Thyroid gland (tissue), 4 donors: ENCODE data around the gene GKN2. TPM values are rescaled to one million over a fixed set of nuclear protein-coding genes. Genes with fewer than 3 reads are reported as not detected.
"Not testable (repeated sequence)": the region's sequence is repeated elsewhere in the genome, so short reads cannot be mapped to it uniquely, and the experiment has no call there.

Experiments
- DNase-seq, 2 donors: peaks; one replicate each; pipeline ENCODE4 v3.0.0-alpha.2; 2019
- H3K27ac ChIP-seq, 3 donors: fragments of 200-600 bp; sonication (generic); 1 replicate in 2 of 3; 2 replicates in 1 of 3; pipeline ENCODE4 v1.5.1; 2016 to 2019; ENCODE audit warnings: mild to moderate bottlenecking in 1 of 3, moderate library complexity in 1 of 3
- H3K27me3 ChIP-seq: fragments of 200-600 bp; sonication (generic); one replicate; pipeline ENCODE4 v1.5.1; 2019
- H3K36me3 ChIP-seq, 2 donors: fragments of 200-600 bp; sonication (generic); one replicate each; pipeline ENCODE4 v1.5.1; 2016 to 2019
- H3K4me1 ChIP-seq, 2 donors: fragments of 200-600 bp; sonication (generic); one replicate each; pipeline ENCODE4 v1.5.1; 2017 to 2019
- H3K4me3 ChIP-seq, 3 donors: fragments of 200-600 bp; sonication (generic); replicated peaks in 1 of 3; 1 replicate in 2 of 3; 2 replicates in 1 of 3; pipeline ENCODE4 v1.5.1; 2016; ENCODE audit warnings: mild to moderate bottlenecking in 1 of 3
- H3K9me3 ChIP-seq: fragments of 200-600 bp; sonication (generic); one replicate; pipeline ENCODE4 v1.5.1; 2017
- POLR2A ChIP-seq, 2 donors: fragments of 450-650 bp; IDR thresholded peaks; one replicate each; pipeline ENCODE4 v1.6.1; 2017; ENCODE audit warnings: antibody characterized with exemption in 2 of 2, mild to moderate bottlenecking in 2 of 2, moderate library complexity in 1 of 2
- WGBS, 2 donors: methylation state at CpG; one replicate each; pipeline ENCODE4 v1.1.5; 2017; 5-methylcytosine and 5-hydroxymethylcytosine counted together
- intact Hi-C: fragments of 100-400 bp; cut with DNase I; formaldehyde crosslinking; loops from one replicate; pipeline ENCODE4 v1.15.1; 2023
- total RNA-seq, 4 donors: library from RNA; depleted of rRNA; stranded (reverse); fragments of >200 nt; gene quantifications; one replicate each; pipeline ENCODE4 v1.2.3, GENCODE V29; 2016
- TF ChIP-seq, protein P1 (sequence below), 6 experiments: fragments of 200-600 bp in 3 of 6; fragments of 450-650 bp in 3 of 6; sonication (generic) in 3 of 6; IDR thresholded peaks; one replicate each; pipeline ENCODE4 v1.5.1; 2016 to 2019; ENCODE audit warnings: antibody characterized with exemption in 6 of 6, mild to moderate bottlenecking in 2 of 6, inconsistent platforms in 1 of 6, moderate library complexity in 1 of 6

The GKN2 gene
- total RNA-seq, 4 donors from 2014 or later: not detected

DNA sequence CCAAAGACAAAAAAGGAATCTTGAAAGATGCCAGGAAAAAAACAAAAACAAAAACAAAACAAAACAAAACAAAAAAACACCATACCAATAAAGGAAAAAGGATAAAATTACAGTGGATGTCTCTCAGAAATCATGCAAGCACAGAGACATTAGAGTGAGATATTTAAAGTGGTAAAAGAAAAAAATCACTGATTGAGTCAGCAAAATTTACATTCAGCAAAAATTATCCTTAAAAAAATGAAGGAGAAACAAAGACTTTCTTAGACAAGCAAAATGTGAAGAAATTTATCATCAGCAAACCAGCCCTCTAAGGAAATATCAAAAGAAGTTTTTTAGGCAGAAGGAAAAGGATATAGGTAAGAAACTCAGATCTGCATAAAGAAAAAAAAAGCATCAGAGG, 11.6 kb upstream of the GKN2 start:
- DNase-seq: no peak
- intact Hi-C loops: no loop called here
- H3K36me3 ChIP-seq: no peaks in the 10 kb centered on the region
- H3K4me3 ChIP-seq: no peak overlapping the region
- TF ChIP-seq POLR2A (IDR thresholded peaks at IDR 0.05): no peak
- TF ChIP-seq, protein P1, sequence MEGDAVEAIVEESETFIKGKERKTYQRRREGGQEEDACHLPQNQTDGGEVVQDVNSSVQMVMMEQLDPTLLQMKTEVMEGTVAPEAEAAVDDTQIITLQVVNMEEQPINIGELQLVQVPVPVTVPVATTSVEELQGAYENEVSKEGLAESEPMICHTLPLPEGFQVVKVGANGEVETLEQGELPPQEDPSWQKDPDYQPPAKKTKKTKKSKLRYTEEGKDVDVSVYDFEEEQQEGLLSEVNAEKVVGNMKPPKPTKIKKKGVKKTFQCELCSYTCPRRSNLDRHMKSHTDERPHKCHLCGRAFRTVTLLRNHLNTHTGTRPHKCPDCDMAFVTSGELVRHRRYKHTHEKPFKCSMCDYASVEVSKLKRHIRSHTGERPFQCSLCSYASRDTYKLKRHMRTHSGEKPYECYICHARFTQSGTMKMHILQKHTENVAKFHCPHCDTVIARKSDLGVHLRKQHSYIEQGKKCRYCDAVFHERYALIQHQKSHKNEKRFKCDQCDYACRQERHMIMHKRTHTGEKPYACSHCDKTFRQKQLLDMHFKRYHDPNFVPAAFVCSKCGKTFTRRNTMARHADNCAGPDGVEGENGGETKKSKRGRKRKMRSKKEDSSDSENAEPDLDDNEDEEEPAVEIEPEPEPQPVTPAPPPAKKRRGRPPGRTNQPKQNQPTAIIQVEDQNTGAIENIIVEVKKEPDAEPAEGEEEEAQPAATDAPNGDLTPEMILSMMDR (IDR thresholded peaks at IDR 0.05): no peak
- H3K9me3 ChIP-seq: no peaks in the 10 kb centered on the region
- no peaks in the 10 kb centered on the region for H3K4me1 ChIP-seq
- no peaks in the 10 kb centered on the region for H3K27me3 ChIP-seq
- no peak overlapping the region for H3K27ac ChIP-seq

DNA sequence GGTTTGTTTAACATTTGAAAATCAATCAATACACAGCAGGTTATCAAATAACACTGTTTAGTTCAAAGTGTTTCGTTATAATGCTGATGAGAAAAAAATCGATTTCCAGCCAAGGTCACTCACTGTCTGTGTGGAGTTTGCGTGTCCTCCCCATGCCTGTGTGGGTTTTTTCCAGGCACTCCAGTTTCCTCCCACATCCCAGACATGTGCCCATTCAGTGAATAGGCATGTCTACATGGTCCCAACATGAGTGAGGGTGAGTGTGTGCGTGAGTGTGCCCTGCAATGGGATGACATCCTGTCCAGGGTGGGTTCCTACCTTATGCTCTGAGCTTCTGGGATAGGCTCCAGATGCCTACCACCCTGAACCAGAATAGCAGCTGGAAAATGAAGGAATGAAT, 8.7 kb upstream of the GKN2 start:
- intact Hi-C loops: no loop called here

DNA sequence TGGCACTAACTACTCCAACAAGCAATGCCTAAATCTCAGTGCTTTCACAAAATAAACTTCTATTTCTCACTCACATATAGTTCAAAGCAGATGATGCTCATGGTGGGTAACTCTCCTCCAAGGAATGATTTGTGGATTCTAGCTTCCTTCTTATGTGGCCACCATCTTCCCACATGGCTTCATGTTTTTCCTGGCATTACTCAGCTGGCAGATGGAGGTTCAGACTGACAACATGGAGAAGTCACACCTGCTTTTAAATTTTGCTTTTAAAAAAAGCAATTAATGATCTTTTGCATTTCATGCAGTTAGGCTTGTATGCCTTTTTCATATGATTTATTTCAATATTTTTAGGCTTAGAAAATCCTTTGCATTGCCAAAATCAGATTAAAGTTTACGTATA, 6.3 kb upstream of the GKN2 start:
- TF ChIP-seq, protein P1 (IDR thresholded peaks at IDR 0.05): no peak
- no peak for TF ChIP-seq POLR2A (IDR thresholded peaks at IDR 0.05)
- intact Hi-C loops: no loop called here
- no peaks in the 10 kb centered on the region for H3K36me3 ChIP-seq
- no peak overlapping the region for H3K27ac ChIP-seq
- DNase-seq: no peak
- H3K27me3 ChIP-seq: no peaks in the 10 kb centered on the region
- no peak overlapping the region for H3K4me3 ChIP-seq
- WGBS, 2 donors: 97 to 100% methylated on average over 1 of the region's 1 CpG
- H3K4me1 ChIP-seq: no peaks in the 10 kb centered on the region
- no peaks in the 10 kb centered on the region for H3K9me3 ChIP-seq

More for the DNA sequence above, 8.7 kb upstream of the GKN2 start:
- Histone ChIP-seq H3K27ac (no peak overlapping the region), H3K4me1 (no peaks in the 10 kb centered on the region), H3K36me3 (no peaks in the 10 kb centered on the region), H3K27me3 (no peaks in the 10 kb centered on the region), H3K4me3 (no peak overlapping the region), H3K9me3 (no peaks in the 10 kb centered on the region)
- no peak for TF ChIP-seq POLR2A (IDR thresholded peaks at IDR 0.05)
- TF ChIP-seq, protein P1 (IDR thresholded peaks at IDR 0.05): no peak
- no peak for DNase-seq
- 93 to 95% methylated on average over 4 of the region's 4 CpGs for WGBS, 2 donors

DNA sequence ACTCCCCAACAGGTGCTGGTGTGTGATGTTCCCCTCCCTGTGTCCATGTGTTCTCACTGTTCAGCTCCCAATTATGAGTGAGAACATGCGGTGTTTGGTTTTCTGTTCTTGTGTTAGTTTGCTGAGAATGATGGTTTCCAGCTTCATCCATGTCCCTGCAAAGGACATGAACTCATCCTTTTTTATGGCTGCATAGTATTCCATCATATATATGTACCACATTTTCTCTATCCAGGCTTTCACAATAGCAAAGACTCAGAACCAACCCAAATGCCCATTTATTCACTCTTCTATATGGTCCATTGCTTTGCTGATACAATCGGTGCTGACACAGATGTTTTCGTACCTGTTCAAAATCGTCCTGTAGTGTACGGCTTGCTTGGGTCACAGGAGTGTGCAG, 2.7 kb upstream of the GKN2 start:
- H3K36me3 ChIP-seq, H3K27ac ChIP-seq, H3K4me3 ChIP-seq, intact Hi-C loops, H3K9me3 ChIP-seq, DNase-seq, H3K27me3 ChIP-seq, H3K4me1 ChIP-seq: not testable (repeated sequence)
- WGBS, 2 donors: 90 to 96% methylated on average over 5 of the region's 5 CpGs

DNA sequence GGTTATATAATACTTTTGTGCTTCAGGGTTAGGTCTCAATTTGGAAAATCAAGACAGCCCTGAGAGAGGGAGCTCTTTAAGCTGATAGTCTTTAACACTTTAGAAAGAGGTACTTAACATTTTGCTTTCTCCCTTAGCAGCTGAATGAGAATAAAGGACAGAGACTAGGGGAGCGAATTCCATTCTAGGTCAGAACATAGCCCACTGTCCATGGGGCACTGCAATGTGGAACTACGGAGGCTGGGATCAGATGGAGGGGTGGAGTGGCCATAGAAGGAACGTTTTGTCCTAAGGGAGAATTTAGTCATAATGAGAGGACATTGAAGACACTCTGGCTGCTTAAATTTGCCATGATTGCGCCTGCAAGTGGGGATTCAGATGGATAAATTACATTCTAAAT, 794 bp downstream of the GKN2 start:
- H3K9me3 ChIP-seq: no peaks in the 10 kb centered on the region
- no peaks in the 10 kb centered on the region for H3K36me3 ChIP-seq
- no peaks in the 10 kb centered on the region for H3K4me1 ChIP-seq
- no peak overlapping the region for H3K4me3 ChIP-seq
- H3K27me3 ChIP-seq: no peaks in the 10 kb centered on the region
- 83 to 92% methylated on average over 4 of the region's 4 CpGs for WGBS, 2 donors
- DNase-seq: no peak
- intact Hi-C loops: no loop called here
- no peak for TF ChIP-seq POLR2A (IDR thresholded peaks at IDR 0.05)
- TF ChIP-seq, protein P1 (IDR thresholded peaks at IDR 0.05): no peak
- H3K27ac ChIP-seq: no peak overlapping the region

DNA sequence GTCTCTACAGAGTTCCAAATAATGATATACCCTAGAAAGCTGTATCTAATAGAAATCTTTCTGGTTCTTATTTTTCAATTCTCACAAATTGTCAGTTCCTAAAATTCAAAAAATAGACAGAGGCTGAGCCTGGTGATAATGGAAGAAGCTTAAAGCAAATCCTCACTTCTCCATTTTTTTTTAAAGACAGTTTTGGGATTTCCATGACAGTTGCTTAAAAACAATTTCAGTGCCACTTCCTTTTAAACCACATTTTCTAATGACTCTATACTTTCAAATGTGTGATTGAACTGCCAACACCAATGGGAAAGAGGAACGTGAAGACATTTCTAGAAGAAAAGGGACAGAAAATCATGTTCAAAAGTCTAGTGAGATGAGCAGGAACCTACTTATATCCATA, 4.0 kb downstream of the GKN2 start:
- Histone ChIP-seq H3K9me3 (no peaks in the 10 kb centered on the region), H3K27ac (no peak overlapping the region), H3K4me1 (peaks cover 10% of the 10 kb centered on the region in 2 donors), H3K4me3 (no peak overlapping the region), H3K36me3 (no peaks in the 10 kb centered on the region), H3K27me3 (no peaks in the 10 kb centered on the region)
- TF ChIP-seq, protein P1 (IDR thresholded peaks at IDR 0.05): no peak
- no peak for TF ChIP-seq POLR2A (IDR thresholded peaks at IDR 0.05)
- WGBS, 2 donors: 76 to 90% methylated on average over 1 of the region's 1 CpG
- intact Hi-C loops: no loop called here
- no peak for DNase-seq
